Coronary artery (tissue), 2 donors: ENCODE measurements around the gene PPP2R3B.
A peak's percentile ranks its signal among the peaks of the same experiment; 100 is the strongest.

ENCODE experiments used
- DNase-seq: peaks from one replicate; pipeline ENCODE4 v3.0.0-alpha.2; 2017; ENCODE audit warnings: low spot score
- H3K27ac ChIP-seq, 2 donors: fragments of 200-600 bp; sonication (generic); one replicate each; pipeline ENCODE4 v1.5.1; 2016 to 2019
- H3K4me3 ChIP-seq: fragments of 200-600 bp; sonication (generic); 2 replicates; pipeline ENCODE4 v1.5.1; 2016; ENCODE audit warnings: mild to moderate bottlenecking, moderate library complexity
- CTCF ChIP-seq: fragments of 200-600 bp; sonication (generic); IDR thresholded peaks from one replicate; pipeline ENCODE4 v1.5.1; 2019; ENCODE audit warnings: antibody characterized with exemption

Gene PPP2R3B

DNA sequence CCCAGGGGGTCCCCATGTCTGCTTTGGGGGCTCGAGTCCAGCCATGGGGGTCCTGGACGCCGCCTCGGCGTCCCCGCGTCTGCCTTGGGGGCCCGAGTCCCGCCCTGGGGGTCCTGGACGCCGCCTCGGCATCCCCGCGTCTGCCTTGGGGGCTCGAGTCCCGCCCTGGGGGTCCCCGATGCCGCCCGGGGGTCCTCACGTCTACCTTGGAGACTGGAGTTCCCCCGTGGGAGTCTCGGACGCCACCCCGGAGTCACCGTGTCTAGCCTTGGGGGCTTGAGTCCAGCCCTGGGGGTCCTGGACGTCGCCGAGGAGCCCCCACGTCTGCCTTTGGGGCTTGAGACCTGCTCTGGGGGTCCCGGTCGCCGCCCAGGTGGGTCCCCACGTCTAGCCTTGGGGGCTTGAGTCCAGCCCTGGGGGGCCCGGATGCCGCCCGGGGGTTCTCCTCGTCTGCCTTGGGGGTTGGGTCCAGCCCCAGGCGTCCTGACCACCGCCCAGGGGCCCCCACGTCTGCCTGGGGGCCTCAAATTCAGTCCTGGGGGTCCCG, 67.1 kb downstream of the PPP2R3B start:
- H3K27ac ChIP-seq = peak overlapping the region; percentile 75 to 85
- TF ChIP-seq CTCF = no peak
- DNase-seq = no peak
- peak overlapping the region; percentile 88 for H3K4me3 ChIP-seq

DNA sequence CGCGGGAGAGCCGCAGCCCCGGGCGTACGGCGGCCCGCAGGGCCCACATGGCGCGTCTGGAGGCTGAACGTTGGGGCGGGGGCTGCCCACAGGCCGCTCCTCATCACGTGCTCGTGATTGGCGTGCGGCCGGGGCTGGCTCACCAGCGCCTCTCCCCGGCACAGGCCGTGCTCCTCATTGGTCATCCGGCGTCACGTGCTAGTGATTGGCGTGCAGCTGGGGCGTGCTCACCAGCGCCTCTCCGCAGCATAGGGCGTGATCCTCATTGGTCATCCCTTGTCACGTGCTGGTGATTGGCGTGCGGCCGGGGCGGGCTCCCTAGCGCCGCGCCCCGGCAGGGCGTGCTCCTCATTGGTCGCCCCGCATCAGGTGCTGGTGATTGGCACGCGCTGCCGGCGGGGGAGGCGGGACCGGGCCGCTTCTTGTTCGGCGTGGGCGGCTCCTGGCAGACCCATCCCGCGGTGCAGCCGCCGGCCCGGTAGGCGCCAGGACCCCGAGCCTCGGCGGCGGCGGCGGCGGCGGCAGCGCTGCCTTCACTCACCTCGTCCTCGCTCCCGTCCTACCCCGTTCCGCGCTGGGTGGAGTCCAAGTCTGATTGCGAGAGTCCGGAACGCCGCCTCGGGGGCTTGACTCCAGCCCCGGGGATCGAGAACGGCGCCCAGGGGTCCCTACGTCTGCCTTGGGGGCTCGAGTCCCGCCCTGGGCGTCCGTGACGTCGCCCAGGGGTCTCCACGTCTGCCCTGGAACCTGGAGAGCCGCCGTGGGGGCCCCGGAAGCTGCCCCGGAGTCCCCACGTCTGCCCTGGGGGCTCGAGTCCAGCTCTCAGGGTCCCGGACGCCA, 67.7 kb downstream of the PPP2R3B start, which contains the start of gene GTPBP6:
TSS of gene GTPBP6 (minus strand) at position 58 of the 840 bp plus-strand sequence. CDS start at position 49, 9 bp downstream.
- Histone ChIP-seq H3K27ac (peak within 1 kb of the TSS; percentile 94 to 96), H3K4me3 (peak within 1 kb of the TSS; percentile 88)
- TF ChIP-seq CTCF = no peak
- peak; percentile 100 for DNase-seq

- TF ChIP-seq CTCF = no peak
- peak; percentile 98 for DNase-seq
- H3K27ac ChIP-seq = peak overlapping the region; percentile 94 to 96
These were observed 68.5 kb downstream of the PPP2R3B start for GRCh38 chrX:318068-318738.

DNA sequence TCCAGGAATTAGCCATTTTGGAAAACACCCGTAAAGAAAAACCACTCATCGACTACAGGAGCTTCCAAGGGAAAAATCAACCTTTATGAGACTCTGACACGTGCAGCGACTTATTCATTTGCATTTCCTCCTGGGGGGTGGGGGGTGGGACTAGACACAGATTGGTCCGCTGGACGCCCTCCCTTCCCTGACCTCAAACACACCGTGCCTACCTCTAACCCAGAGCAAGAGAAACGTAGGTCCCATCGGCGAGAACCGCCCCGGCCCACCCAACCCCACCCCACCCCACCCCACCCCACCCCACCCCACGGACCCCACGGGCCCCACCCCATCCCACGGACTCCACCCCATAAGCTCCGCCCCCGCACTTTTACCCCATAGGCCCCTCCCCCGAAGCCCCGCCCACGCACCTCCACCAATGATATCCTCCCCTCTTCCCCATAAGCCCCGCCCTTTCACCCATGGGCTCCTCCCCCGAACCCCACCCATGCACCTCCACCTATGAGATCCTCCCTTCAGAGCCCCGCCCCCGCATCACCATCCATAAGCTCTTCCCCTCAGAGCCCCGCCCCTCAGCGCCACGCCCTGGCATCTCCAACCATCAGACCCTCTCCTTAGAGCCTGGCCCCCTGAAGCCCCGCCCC, 69.2 kb downstream of the PPP2R3B start:
- DNase-seq = no peak
- Histone ChIP-seq H3K4me3 (peak overlapping the region; percentile 88), H3K27ac (peak overlapping the region; percentile 94 to 96)
- TF ChIP-seq CTCF = no peak

More at GRCh38 chrX:318068-318738, 68.5 kb downstream of the PPP2R3B start:
- peak overlapping the region; percentile 88 for H3K4me3 ChIP-seq

- H3K4me3 ChIP-seq = no peak overlapping the region
- no peak for TF ChIP-seq CTCF
- DNase-seq = peak; percentile 70
- H3K27ac ChIP-seq = no peak overlapping the region
These were observed 70.1 kb downstream of the PPP2R3B start for GRCh38 chrX:316351-317325.
